Activated CD4-positive, alpha-beta memory T cell treated with anti-CD3 and anti-CD28 coated beads, Interleukin-2, amount 10 ng/mL, durations not matched to agents 7 days and 5 days (primary cell): ENCODE measurements around the gene PAWR. TPM values are rescaled to one million over a fixed set of nuclear protein-coding genes. Genes with fewer than 3 reads are reported as not detected.

Source experiments
- CTCF ChIA-PET: fragments of 350-600 bp; sonication (Branson Sonifier 250); formaldehyde crosslinking; loops from one replicate; lab custom pipeline; 2021; ENCODE audit warnings: antibody characterized with exemption, inconsistent platforms; lab: Charles Lee
- POLR2A ChIA-PET: fragments of 350-600 bp; sonication (Branson Sonifier 250); formaldehyde crosslinking; loops from one replicate; lab custom pipeline; 2021; ENCODE audit warnings: antibody characterized with exemption; lab: Charles Lee
- DNase-seq: peaks from one replicate; pipeline ENCODE4 v3.0.0-alpha.2; 2020
- H3K27ac Mint-ChIP-seq: one replicate; pipeline ENCODE4 v1.8.0; 2021; ENCODE audit warnings: mild to moderate bottlenecking, mixed read lengths
- H3K27me3 Mint-ChIP-seq: one replicate; pipeline ENCODE4 v1.8.0; 2021; ENCODE audit warnings: mixed read lengths
- H3K36me3 Mint-ChIP-seq: one replicate; pipeline ENCODE4 v1.8.0; 2021; ENCODE audit warnings: low read depth, mixed read lengths
- H3K4me1 Mint-ChIP-seq: one replicate; pipeline ENCODE4 v1.8.0; 2021; ENCODE audit warnings: mixed read lengths
- H3K4me3 Mint-ChIP-seq: one replicate; pipeline ENCODE4 v1.8.0; 2021; ENCODE audit warnings: mild to moderate bottlenecking, mixed read lengths
- H3K9me3 Mint-ChIP-seq: one replicate; pipeline ENCODE4 v1.8.0; 2021; ENCODE audit warnings: mixed read lengths
- total RNA-seq, 2 experiments: library from RNA; stranded (reverse); gene quantifications; one replicate each; pipeline ENCODE4 v1.2.3, GENCODE V29; 2021

PAWR gene
- total RNA-seq, 2 experiments from 2014 or later, result 1.0 to 3.3 TPM

DNA sequence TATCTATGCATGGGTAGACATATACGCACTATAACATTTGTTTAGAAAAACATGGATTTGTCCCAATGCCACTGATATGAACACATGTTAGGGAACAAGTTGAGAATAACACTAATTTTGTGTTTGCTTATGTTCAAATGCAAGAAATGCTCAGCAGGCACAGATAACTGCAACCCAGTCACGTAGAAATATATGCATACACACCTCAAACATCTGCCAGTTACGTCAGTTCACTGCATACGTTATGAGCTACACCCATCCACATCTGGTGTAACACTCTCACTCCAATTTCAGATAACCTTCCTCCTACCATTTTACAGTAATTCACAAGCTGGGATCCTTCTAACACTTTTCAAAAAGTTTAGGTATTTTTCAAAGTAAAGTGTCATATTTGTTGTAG lies 10.7 kb downstream of the PAWR start:
- Mint-ChIP-seq H3K36me3 (no peaks in the 10 kb centered on the region), H3K4me1 (no peaks in the 10 kb centered on the region), H3K9me3 (no peaks in the 10 kb centered on the region), H3K27me3 (peaks cover 10% of the 10 kb centered on the region), H3K27ac (no peak overlapping the region), H3K4me3 (no peak overlapping the region)
- ChIA-PET POLR2A (no interaction called here), CTCF (no interaction called here)
- no peak for DNase-seq

DNA sequence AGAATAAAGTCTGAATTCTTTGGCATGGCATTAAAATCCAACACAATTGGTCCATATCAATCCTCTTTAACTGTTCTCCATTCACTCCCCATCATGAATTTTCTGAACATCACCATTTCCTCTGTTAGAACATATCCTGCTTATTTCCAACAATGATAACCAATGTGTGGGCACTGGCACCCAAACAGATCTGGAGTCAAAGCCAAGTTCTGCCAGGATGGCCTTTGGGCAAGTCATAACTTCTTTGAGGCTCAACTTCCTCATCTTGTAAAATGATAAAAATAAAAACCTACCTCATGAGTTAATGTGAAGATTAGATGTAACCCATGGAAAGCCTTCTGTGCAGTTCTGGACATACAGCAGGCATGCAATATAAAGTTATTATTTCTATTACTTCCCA lies 12.5 kb downstream of the PAWR start:
- H3K4me1 Mint-ChIP-seq, result no peaks in the 10 kb centered on the region
- H3K9me3 Mint-ChIP-seq, result no peaks in the 10 kb centered on the region
- ChIA-PET POLR2A (no interaction called here), CTCF (no interaction called here)
- no peak for DNase-seq
- H3K4me3 Mint-ChIP-seq, result no peak overlapping the region
- no peaks in the 10 kb centered on the region for H3K36me3 Mint-ChIP-seq
- peaks cover 10% of the 10 kb centered on the region for H3K27me3 Mint-ChIP-seq
- no peak overlapping the region for H3K27ac Mint-ChIP-seq

DNA sequence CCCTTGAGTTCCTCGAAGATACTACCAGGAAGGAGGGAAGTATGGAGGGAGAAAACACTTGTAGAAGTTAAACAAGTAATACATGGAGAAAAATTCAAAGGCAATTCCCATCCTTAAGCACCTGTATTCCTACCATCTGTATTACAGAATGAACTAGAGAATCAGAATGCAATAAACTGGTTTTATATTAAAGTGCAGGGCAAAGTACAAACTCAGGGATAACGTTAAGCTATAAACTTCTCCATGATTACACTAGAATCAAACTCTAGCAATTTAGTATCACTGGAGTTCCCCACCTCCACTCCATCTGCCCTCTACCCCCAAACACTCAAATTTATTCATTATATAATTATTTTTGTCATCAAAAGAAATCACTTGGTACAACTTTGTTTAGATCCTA lies 13.1 kb downstream of the PAWR start:
- no peaks in the 10 kb centered on the region for H3K36me3 Mint-ChIP-seq
- no peak overlapping the region for H3K4me3 Mint-ChIP-seq
- no peak for DNase-seq
- POLR2A ChIA-PET, result no interaction called here
- H3K9me3 Mint-ChIP-seq, result no peaks in the 10 kb centered on the region
- no peaks in the 10 kb centered on the region for H3K4me1 Mint-ChIP-seq
- peaks cover 10% of the 10 kb centered on the region for H3K27me3 Mint-ChIP-seq
- no peak overlapping the region for H3K27ac Mint-ChIP-seq
- CTCF ChIA-PET, result no interaction called here

DNA sequence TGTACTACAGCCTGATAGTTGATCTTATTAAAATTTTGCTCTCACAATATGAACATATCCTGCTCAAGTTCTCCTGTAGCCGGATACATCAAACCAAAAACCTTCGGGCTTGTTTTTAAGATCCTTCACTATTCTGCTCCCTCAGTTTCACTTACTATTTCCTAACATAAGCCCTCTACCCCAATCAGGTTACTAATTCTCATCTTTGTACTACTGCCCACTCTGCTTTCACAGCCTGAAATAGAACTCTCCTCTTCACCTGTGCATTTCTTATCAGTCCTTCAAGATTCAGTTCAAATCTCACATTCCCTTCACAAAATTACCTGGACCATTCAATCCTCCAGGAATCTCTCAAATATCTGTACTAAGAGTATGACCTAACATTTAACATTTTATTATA lies 14.2 kb downstream of the PAWR start:
- DNase-seq, result no peak
- peaks cover 8% of the 10 kb centered on the region for H3K27me3 Mint-ChIP-seq
- H3K9me3 Mint-ChIP-seq, result no peaks in the 10 kb centered on the region
- CTCF ChIA-PET, result no interaction called here
- H3K36me3 Mint-ChIP-seq, result no peaks in the 10 kb centered on the region
- H3K4me1 Mint-ChIP-seq, result no peaks in the 10 kb centered on the region
- no peak overlapping the region for H3K27ac Mint-ChIP-seq
- no peak overlapping the region for H3K4me3 Mint-ChIP-seq
- POLR2A ChIA-PET, result no interaction called here

DNA sequence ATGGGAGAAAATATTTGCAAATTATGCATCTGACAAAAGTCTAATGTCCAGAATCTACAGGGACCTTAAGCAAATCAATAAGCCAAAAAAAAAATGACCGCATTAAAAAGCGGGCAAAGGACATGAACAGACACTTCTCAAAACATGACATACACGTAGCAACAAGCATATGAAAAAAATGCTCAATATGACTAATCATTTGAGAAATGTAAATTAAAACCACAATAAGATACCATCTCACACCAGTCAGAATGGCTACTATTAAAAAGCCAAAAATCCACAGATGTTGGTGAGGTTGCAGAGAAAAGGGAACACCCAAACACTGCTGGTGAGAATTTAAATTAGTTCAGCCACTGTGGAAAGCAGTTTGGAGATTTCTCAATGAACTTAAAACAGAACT lies 16.1 kb downstream of the PAWR start:
- Mint-ChIP-seq H3K9me3 (no peaks in the 10 kb centered on the region), H3K27me3 (peaks cover 6% of the 10 kb centered on the region), H3K4me3 (no peak overlapping the region), H3K4me1 (no peaks in the 10 kb centered on the region), H3K36me3 (no peaks in the 10 kb centered on the region), H3K27ac (no peak overlapping the region)
- no peak for DNase-seq
- ChIA-PET CTCF (no interaction called here), POLR2A (no interaction called here)

DNA sequence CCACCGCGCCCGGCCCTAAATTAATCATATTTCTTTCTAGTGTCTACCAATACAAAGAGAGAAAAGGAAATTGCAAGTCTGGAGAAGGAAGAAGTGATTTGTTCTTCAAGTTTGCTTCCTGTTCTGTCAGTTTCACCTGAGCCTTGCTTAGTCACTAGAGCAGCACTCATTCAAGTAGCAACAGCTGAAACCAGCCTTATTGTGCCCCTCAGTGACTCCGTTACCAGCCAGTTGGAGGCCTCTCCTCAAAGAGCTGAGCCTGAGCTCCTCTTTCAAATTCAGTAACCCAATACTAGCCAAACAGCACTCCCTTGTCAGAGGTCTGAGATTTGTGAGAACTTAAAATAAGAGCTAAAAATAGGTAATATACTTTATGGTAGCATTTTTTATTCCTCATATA lies 17.4 kb downstream of the PAWR start:
- H3K4me3 Mint-ChIP-seq, result no peak overlapping the region
- peaks cover 6% of the 10 kb centered on the region for H3K27me3 Mint-ChIP-seq
- no peaks in the 10 kb centered on the region for H3K9me3 Mint-ChIP-seq
- no peaks in the 10 kb centered on the region for H3K4me1 Mint-ChIP-seq
- no peak for DNase-seq
- H3K27ac Mint-ChIP-seq, result no peak overlapping the region
- ChIA-PET CTCF (no interaction called here), POLR2A (no interaction called here)
- no peaks in the 10 kb centered on the region for H3K36me3 Mint-ChIP-seq

DNA sequence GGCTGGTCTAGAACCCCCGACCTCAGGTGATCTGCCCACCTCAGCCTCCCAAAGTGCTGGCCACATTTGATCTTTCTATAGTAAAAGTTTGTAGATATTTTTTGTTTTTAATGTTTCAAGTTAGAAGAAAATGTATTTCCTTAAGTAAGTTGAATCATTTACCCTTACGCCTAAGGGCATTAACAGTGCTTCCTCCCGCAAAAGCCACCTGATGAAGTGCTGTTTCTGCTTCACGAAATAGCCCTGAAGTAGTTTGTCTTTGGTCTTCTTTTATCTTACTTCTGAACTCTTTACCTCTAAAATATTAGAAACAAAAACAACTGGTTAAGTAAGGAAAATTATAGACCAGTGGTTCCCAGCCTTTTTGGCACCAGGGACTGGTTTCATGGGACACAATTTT lies 22.7 kb downstream of the PAWR start:
- DNase-seq, result no peak
- CTCF ChIA-PET, result no interaction called here
- no peaks in the 10 kb centered on the region for H3K36me3 Mint-ChIP-seq

DNA sequence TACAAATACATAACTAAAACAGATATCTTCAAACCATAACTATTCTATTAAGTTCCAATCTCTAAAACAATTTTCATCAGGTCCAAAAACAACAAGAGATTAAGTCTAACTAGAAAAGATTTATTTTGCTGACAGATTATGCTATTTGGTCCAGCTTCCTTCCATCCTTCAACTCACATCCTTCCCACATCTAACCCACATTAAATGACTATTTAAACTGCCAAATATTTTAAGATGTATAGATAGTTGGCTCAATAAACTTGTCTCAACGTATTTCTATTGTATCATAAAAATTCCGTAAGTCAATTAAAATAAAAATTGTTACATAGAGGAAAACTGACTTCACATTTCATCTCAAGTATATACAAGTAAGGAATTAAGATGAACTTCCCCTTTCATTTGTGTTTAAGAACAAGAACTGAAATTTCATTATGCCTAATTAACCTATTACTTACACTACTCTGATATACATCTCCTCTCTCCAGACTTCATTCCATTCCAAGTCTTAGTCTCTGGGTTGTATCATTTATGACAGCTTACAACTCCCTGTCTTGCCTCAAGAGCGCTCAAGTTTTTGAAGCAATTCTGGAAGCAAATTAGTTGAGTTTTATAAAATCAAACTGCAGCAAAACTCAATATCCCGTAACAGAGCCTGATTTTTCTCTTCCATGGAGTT lies 25.4 kb downstream of the PAWR start:
- ChIA-PET POLR2A (no interaction called here), CTCF (no interaction called here)
- no peak for DNase-seq
- Mint-ChIP-seq H3K4me1 (no peaks in the 10 kb centered on the region), H3K27ac (no peak overlapping the region), H3K4me3 (no peak overlapping the region), H3K27me3 (no peaks in the 10 kb centered on the region), H3K9me3 (no peaks in the 10 kb centered on the region), H3K36me3 (no peaks in the 10 kb centered on the region)

More for the DNA sequence above, 22.7 kb downstream of the PAWR start:
- Mint-ChIP-seq H3K27ac (no peak overlapping the region), H3K4me3 (no peak overlapping the region), H3K9me3 (no peaks in the 10 kb centered on the region), H3K27me3 (no peaks in the 10 kb centered on the region), H3K4me1 (no peaks in the 10 kb centered on the region)
- POLR2A ChIA-PET, result no interaction called here

DNA sequence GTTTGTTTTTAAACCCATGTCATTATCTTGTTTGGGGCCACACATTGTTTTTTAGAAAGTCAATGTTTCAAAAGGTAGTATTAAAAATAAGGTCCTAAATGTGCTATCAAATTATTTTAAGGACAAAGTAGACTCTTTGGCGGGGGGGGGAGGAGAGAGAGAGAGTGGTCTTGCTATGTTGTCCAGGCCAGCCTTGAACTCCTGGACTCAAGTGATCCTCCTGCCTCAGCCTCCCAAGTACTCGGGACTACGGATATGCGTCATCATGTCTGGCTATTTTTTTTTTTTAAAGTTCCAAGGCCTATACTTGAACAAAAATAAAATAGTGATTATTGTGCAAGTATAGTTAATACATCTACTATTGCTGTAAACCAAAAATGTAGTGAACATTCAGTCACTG lies 26.2 kb downstream of the PAWR start:
- Mint-ChIP-seq H3K4me3 (no peak overlapping the region), H3K9me3 (no peaks in the 10 kb centered on the region), H3K27me3 (no peaks in the 10 kb centered on the region), H3K36me3 (no peaks in the 10 kb centered on the region), H3K27ac (no peak overlapping the region), H3K4me1 (no peaks in the 10 kb centered on the region)
- CTCF ChIA-PET, result no interaction called here
- POLR2A ChIA-PET, result no interaction called here
- DNase-seq, result no peak

DNA sequence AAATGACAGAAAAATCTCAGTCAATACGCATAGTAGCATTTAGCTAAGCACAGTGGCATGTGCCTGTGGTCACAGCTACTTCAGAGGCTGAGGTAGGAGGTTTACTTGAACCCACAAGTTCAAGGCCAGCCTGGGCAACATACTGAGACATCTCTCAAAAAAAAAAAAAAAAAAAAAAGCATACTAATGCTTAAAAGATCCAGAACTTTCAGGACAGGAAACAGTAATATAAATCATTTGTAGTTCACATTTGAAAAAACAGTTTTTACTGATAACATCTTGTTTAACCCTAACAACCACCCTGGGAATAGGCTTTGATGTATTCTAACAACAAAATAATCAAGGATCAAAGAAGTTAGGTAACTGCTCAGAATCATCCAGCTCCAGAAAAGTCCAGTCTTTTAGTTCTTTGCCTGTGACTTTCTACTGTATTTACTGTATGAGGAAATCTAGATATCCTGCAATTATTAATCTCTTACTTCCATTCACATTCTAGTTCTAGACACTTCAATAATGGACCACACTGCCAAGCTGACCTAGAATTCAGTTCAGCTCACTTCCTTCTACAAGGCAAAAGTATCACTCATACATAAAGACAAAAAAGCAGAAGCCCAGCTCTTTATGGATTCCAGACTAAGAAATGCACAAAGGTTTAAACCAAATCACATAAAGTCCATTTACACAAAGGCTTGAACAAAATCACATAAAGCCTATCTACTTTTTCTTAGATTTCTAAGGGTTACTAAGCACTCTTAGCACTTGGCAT lies 28.5 kb downstream of the PAWR start:
- no peaks in the 10 kb centered on the region for H3K36me3 Mint-ChIP-seq
- H3K4me3 Mint-ChIP-seq, result no peak overlapping the region
- H3K27ac Mint-ChIP-seq, result no peak overlapping the region
- no peak for DNase-seq
- ChIA-PET CTCF (interaction anchor here (0.7 kb wide), 1 partner anchor 250 kb away, joined by 4 read pairs; no protein-coding TSS in a partner anchor), POLR2A (no interaction called here)
- H3K9me3 Mint-ChIP-seq, result no peaks in the 10 kb centered on the region
- no peaks in the 10 kb centered on the region for H3K4me1 Mint-ChIP-seq
- no peaks in the 10 kb centered on the region for H3K27me3 Mint-ChIP-seq

DNA sequence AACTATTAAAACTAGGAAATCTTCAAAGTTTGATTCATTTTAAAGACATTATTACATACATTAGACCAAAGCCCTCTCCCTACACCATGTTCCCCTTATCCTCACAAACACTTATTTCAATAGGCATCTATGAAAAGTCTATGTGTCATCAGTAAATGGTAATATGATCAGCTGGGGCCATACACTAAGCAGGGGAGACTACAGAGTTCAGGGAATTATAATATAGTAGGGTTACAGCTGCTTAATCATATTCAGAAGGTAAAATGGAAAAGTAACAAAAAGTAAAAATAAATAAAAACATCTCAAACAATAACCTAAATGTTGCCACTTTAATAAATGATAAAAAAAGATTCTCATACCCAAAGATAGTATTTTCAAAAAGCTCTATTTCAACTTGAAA lies 29.1 kb downstream of the PAWR start:
- Mint-ChIP-seq H3K27me3 (no peaks in the 10 kb centered on the region), H3K4me1 (no peaks in the 10 kb centered on the region), H3K9me3 (no peaks in the 10 kb centered on the region), H3K27ac (no peak overlapping the region), H3K4me3 (no peak overlapping the region), H3K36me3 (no peaks in the 10 kb centered on the region)
- CTCF ChIA-PET, result no interaction called here
- POLR2A ChIA-PET, result no interaction called here
- DNase-seq, result no peak

DNA sequence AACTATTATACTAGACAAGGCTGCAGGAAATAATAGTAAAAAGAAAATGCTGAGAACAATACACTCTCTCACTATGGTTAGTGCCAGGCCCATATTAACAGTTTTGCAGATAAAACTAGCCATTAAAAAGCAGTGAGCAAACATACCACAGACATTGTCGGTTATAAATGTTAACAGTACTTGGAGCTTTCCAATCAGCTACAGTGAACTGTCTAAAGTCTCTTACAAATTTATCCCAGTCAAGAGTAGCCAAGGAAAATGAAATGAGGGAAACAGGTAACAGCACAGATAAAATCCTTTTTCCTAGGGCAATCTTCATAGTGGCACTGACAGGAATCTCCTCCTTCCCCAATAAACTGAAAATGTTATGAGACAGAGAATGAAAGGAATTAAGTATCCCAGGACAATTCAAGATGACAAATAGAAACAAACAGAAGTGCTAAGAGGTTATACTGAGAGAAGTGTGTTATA lies 30.8 kb downstream of the PAWR start:
- no peaks in the 10 kb centered on the region for H3K9me3 Mint-ChIP-seq
- ChIA-PET POLR2A (no interaction called here), CTCF (no interaction called here)
- no peak overlapping the region for H3K4me3 Mint-ChIP-seq
- no peaks in the 10 kb centered on the region for H3K36me3 Mint-ChIP-seq
- no peaks in the 10 kb centered on the region for H3K4me1 Mint-ChIP-seq
- H3K27ac Mint-ChIP-seq, result no peak overlapping the region
- no peaks in the 10 kb centered on the region for H3K27me3 Mint-ChIP-seq
- DNase-seq, result no peak

DNA sequence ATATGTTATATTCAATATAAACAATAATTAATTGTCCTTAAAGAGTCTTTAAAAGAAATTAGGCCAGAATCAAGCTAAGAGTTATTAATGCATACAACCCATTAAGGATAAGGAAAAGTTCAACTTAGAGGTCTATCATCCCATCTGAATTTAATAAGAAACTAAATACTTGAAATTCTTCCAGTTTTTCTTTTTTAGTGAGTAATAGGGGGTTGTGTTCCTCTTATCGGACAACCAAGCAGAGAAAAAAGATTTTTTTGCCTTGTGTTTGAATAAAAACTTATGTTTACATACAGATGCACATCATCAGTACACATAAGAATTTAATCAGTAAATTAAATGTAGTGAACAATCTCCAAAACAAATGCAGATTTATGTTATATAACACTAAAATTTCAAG lies 32.5 kb downstream of the PAWR start:
- H3K36me3 Mint-ChIP-seq, result no peaks in the 10 kb centered on the region
- H3K9me3 Mint-ChIP-seq, result no peaks in the 10 kb centered on the region
- H3K27ac Mint-ChIP-seq, result no peak overlapping the region
- H3K27me3 Mint-ChIP-seq, result no peaks in the 10 kb centered on the region
- H3K4me3 Mint-ChIP-seq, result no peak overlapping the region
- no peaks in the 10 kb centered on the region for H3K4me1 Mint-ChIP-seq
- DNase-seq, result no peak
- ChIA-PET CTCF (no interaction called here), POLR2A (no interaction called here)

DNA sequence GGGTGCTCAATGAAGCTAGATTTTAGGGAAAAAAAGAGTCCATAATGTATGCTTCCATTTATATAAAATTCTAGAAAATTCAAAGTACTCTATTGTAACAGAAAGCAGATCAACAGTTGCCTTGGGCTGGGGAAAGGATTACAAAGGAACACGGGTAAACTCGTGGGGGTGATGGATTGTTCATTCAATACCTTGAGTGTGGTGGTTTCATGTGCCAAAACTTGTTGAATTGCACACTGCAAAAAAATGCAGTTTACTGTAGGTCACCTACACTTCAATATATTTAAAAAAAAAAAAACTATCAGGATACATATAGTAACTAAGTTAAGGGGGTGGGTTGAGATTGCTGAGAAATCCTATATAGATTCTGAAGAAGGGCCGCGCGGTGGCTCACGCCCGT lies 33.6 kb downstream of the PAWR start:
- POLR2A ChIA-PET, result no interaction called here
- DNase-seq, result no peak
- H3K27me3 Mint-ChIP-seq, result no peaks in the 10 kb centered on the region
- no peaks in the 10 kb centered on the region for H3K4me1 Mint-ChIP-seq
- CTCF ChIA-PET, result no interaction called here
- no peaks in the 10 kb centered on the region for H3K36me3 Mint-ChIP-seq
- no peaks in the 10 kb centered on the region for H3K9me3 Mint-ChIP-seq
- no peak overlapping the region for H3K4me3 Mint-ChIP-seq
- no peak overlapping the region for H3K27ac Mint-ChIP-seq
